ENCODE data around the gene KRTAP10-12. TPM values are rescaled to one million over a fixed set of nuclear protein-coding genes. Genes with fewer than 3 reads are reported as not detected.

KRTAP10-12 gene
- polyA plus RNA-seq, 3 donors = not detected

GRCh38 chr21:44718093-44718492 is 21.1 kb downstream of the KRTAP10-12 start:
- H4K20me1 ChIP-seq (ENCODE audit: insufficient read depth, low read length) = no peaks in the 10 kb centered on the region
- H3K4me1 ChIP-seq (ENCODE audit: control insufficient read depth in 1 of 2, insufficient read depth in 2 of 2, low read length in 2 of 2) = no peaks in the 10 kb centered on the region
- Mint-ChIP-seq H3K4me3 (no peak overlapping the region), H3K27ac (peak overlapping the region in 1 of 7 donors; percentile 31), H3K4me1 (no peaks in the 10 kb centered on the region), H3K36me3 (peaks cover 0 to 2% of the 10 kb centered on the region in 2 donors), H3K27me3 (ENCODE audit: low read depth in 3 of 3) (peaks cover 67 to 87% (median 76%) of the 10 kb centered on the region in 3 donors), H3K9me3 (peaks cover 0 to 16% (median 6%) of the 10 kb centered on the region in 7 donors)
- 55% methylated on average over 1 of the region's 2 CpGs for WGBS (ENCODE audit: insufficient coverage)
- TF ChIP-seq CTCF (IDR thresholded peaks at IDR 0.05) = no peak
- H3K36me3 ChIP-seq (replicated peaks in 1 of 2; ENCODE audit: control insufficient read depth in 1 of 2, insufficient read depth in 2 of 2, low read length in 2 of 2) = no peaks in the 10 kb centered on the region
- H3K9me3 ChIP-seq (replicated peaks in 1 of 2; ENCODE audit: control insufficient read depth in 1 of 2, insufficient read depth in 1 of 2, low read length in 2 of 2) = peaks cover 0 to 15% of the 10 kb centered on the region in 2 donors
- intact Hi-C loops (cut with micrococcal nuclease) = no loop called here
- no peak overlapping the region for H3K4me3 ChIP-seq (replicated peaks in 1 of 3; ENCODE audit: low read depth in 2 of 3, low read length in 3 of 3)
- no peak overlapping the region for H3K4me2 ChIP-seq (replicated peaks; ENCODE audit: extremely low read depth, low read length, poor library complexity, severe bottlenecking)
- no peaks in the 10 kb centered on the region for H3K79me2 ChIP-seq (ENCODE audit: insufficient read depth, low read length)
- H3K9ac ChIP-seq (ENCODE audit: insufficient read depth, low read length, poor library complexity, severe bottlenecking) = no peak overlapping the region
- no peak overlapping the region for H2AFZ ChIP-seq (ENCODE audit: insufficient read depth, low read depth, low read length, poor library complexity, severe bottlenecking)
- H3K27me3 ChIP-seq (ENCODE audit: control insufficient read depth in 2 of 2, insufficient read depth in 2 of 2, low read length in 2 of 2) = peaks cover 38 to 82% of the 10 kb centered on the region in 2 donors
- no peak for DNase-seq
- no peak overlapping the region for H3K27ac ChIP-seq (ENCODE audit: low read depth in 1 of 2, low read length in 2 of 2)

- H2AFZ ChIP-seq (ENCODE audit: insufficient read depth, low read depth, low read length, poor library complexity, severe bottlenecking) = no peak overlapping the region
- no peak overlapping the region for H3K27ac Mint-ChIP-seq
- no peak overlapping the region for H3K4me3 ChIP-seq (replicated peaks in 1 of 3; ENCODE audit: low read depth in 2 of 3, low read length in 3 of 3)
- no peaks in the 10 kb centered on the region for H3K36me3 ChIP-seq (replicated peaks in 1 of 2; ENCODE audit: control insufficient read depth in 1 of 2, insufficient read depth in 2 of 2, low read length in 2 of 2)
- H3K9ac ChIP-seq (ENCODE audit: insufficient read depth, low read length, poor library complexity, severe bottlenecking) = no peak overlapping the region
- H3K27me3 Mint-ChIP-seq (ENCODE audit: low read depth in 3 of 3) = peaks cover 67 to 87% (median 76%) of the 10 kb centered on the region in 3 donors
- H3K4me2 ChIP-seq (replicated peaks; ENCODE audit: extremely low read depth, low read length, poor library complexity, severe bottlenecking) = no peak overlapping the region
- WGBS (ENCODE audit: insufficient coverage) = 47% methylated on average over 5 of the region's 6 CpGs
- H3K9me3 ChIP-seq (replicated peaks in 1 of 2; ENCODE audit: control insufficient read depth in 1 of 2, insufficient read depth in 1 of 2, low read length in 2 of 2) = peaks cover 0 to 10% of the 10 kb centered on the region in 2 donors
- H3K27me3 ChIP-seq (ENCODE audit: control insufficient read depth in 2 of 2, insufficient read depth in 2 of 2, low read length in 2 of 2) = peaks cover 38 to 82% of the 10 kb centered on the region in 2 donors
- DNase-seq = no peak
- H3K4me1 ChIP-seq (ENCODE audit: control insufficient read depth in 1 of 2, insufficient read depth in 2 of 2, low read length in 2 of 2) = no peaks in the 10 kb centered on the region
- no peak for TF ChIP-seq CTCF (IDR thresholded peaks at IDR 0.05)
- no peaks in the 10 kb centered on the region for H4K20me1 ChIP-seq (ENCODE audit: insufficient read depth, low read length)
- no peak overlapping the region for H3K27ac ChIP-seq (ENCODE audit: low read depth in 1 of 2, low read length in 2 of 2)
- intact Hi-C loops (cut with micrococcal nuclease) = no loop called here
- H3K79me2 ChIP-seq (ENCODE audit: insufficient read depth, low read length) = no peaks in the 10 kb centered on the region
- H3K4me3 Mint-ChIP-seq = no peak overlapping the region
- peaks cover 0 to 2% of the 10 kb centered on the region in 2 donors for H3K36me3 Mint-ChIP-seq
- H3K4me1 Mint-ChIP-seq = no peaks in the 10 kb centered on the region
- peaks cover 0 to 16% (median 6%) of the 10 kb centered on the region in 7 donors for H3K9me3 Mint-ChIP-seq
These were observed 21.6 kb downstream of the KRTAP10-12 start for GRCh38 chr21:44718571-44718970.

Data from CD14-positive monocyte (primary cell).